Activated CD4-positive, alpha-beta T cell treated with anti-CD3 and anti-CD28 coated beads, Interleukin-2, amount 50 U/mL, for 24 hours (primary cell): ENCODE results near the gene PIK3C2B.

Source experiments
- DNase-seq, 2 donors: peaks; one replicate each; pipeline ENCODE4 v3.0.0-alpha.2; 2020; ENCODE audit warnings: low read depth in 1 of 2, low spot score in 1 of 2

The PIK3C2B gene

DNA sequence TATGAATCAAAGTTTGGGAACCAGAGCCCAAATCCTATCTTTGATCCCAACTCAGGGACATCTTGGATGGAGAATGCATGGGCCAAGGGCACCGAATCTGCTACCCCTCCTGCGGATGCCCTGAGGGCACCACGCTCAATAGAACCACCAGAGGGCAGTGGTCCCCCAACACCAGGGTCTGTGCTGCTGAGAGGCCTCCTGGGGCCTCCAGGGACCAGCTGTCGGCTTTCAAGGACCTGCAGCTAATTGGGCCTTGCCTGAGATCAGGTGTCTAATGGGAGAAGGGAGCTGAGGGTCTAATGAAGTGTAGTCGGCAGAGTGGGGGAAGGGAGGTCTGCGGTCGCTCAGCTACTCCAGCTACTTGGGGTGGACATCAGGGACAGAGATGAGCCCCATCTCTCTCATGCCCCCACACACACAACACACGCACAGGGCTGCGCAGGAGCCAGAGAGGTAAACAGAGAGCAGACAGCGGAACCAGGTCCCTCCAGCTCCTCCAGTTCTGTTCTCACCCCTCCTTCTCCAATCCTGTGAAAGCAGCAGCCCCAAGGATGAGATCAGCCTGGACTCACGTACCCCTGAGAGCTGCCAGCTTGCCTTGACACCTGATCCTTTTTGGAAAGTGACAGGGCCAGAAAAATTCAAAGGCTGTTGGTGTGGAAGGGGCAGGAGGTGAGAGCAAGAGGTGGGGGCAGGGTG is 48.0 kb downstream of the PIK3C2B start:
- peak; percentile 55 to 72 for DNase-seq

DNA sequence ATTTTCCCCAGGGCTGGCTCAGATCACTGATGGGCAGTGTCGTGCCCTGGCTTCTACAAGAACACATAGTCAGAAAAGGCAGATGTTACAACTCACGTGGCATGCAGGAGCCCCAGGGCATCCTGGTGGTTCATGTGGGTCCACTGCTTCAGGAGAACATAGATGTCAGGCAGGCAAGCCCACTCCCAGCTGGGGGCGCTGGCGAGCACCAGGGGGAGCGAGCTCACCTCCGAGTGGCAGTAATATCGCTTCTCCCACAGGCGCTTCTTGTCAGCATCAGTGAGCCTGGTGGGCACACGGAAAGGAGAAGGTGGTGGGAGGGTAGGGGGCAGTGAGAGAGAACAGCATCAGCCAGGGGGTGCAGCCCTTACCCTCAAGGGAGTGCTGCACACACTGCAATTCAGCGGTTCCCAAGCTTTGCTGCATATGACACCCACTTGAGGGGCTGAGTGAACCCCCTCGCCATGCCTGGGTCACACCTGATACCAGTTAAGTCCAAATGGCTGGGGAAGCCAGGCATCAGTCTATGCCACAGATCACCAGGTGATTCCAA is 48.7 kb downstream of the PIK3C2B start:
- no peak for DNase-seq
